ENCODE results near the gene SMIM1.

GRCh38 chr1:3820316-3820715, 47.8 kb downstream of the SMIM1 start:
- TF ChIP-seq, protein P1, sequence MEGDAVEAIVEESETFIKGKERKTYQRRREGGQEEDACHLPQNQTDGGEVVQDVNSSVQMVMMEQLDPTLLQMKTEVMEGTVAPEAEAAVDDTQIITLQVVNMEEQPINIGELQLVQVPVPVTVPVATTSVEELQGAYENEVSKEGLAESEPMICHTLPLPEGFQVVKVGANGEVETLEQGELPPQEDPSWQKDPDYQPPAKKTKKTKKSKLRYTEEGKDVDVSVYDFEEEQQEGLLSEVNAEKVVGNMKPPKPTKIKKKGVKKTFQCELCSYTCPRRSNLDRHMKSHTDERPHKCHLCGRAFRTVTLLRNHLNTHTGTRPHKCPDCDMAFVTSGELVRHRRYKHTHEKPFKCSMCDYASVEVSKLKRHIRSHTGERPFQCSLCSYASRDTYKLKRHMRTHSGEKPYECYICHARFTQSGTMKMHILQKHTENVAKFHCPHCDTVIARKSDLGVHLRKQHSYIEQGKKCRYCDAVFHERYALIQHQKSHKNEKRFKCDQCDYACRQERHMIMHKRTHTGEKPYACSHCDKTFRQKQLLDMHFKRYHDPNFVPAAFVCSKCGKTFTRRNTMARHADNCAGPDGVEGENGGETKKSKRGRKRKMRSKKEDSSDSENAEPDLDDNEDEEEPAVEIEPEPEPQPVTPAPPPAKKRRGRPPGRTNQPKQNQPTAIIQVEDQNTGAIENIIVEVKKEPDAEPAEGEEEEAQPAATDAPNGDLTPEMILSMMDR (IDR thresholded peaks at IDR 0.05): no peak
- no peak for TF ChIP-seq POLR2A (IDR thresholded peaks at IDR 0.05)
